Measurements from ENCODE around the gene RIC3. TPM values are rescaled to one million over a fixed set of nuclear protein-coding genes. Genes with fewer than 3 reads are reported as not detected.

Gene RIC3
- total and polyA plus RNA-seq, 2 of the 8 experiments (the other 6 are each of a cell fraction or from before 2014, with no cell fraction given): 6.4 to 15.5 TPM

DNA sequence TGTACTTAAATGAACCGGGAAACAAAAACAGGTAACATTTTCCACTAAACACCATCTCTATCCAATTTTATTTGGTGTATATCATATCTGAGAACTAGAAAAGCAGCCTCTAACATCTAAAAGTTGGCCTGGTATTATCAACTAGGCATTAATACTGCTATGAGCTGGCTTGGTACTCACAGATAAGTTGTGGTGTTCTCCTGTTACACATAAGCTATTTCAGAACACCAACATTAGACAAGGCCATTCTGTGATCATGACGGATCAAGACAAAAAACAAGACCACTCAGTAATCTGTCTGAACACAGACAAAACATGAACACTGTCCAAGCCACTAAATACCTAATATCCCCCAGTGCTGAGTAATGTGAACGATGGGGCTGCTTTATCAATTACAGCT lies 11.9 kb downstream of the RIC3 start:
- Histone ChIP-seq H3K79me2 (ENCODE audit: control insufficient read depth in 1 of 2, insufficient read depth in 2 of 2, low read length in 2 of 2) (peaks cover 0 to 45% of the 10 kb centered on the region in 2 experiments; a peak in 2 of 4 replicates), H2AK5ac (ENCODE audit: low read depth, low read length) (no peak overlapping the region), H3K9ac (replicated peaks in 1 of 4; ENCODE audit: extremely low read depth in 1 of 4, low read depth in 3 of 4, low read length in 3 of 4) (no peak overlapping the region), H4K8ac (ENCODE audit: extremely low read depth, insufficient read depth, low read length) (no peak overlapping the region), H3K23ac (ENCODE audit: insufficient read length) (no peak overlapping the region), H2AFZ (ENCODE audit: low read length) (no peak overlapping the region), H3K23me2 (ENCODE audit: low read depth, low read length) (no peaks in the 10 kb centered on the region), H3K36me3 (ENCODE audit: control insufficient read depth in 2 of 4, insufficient read depth in 4 of 4, low read length in 3 of 4) (no peaks in the 10 kb centered on the region), H4K91ac (replicated peaks; ENCODE audit: insufficient read length, low read length) (no peak overlapping the region), H3K14ac (ENCODE audit: insufficient read length) (no peak overlapping the region), H2BK12ac (ENCODE audit: low read depth, low read length) (no peak overlapping the region), H3K79me1 (ENCODE audit: low read depth, low read length) (0 out of 2 replicates have a peak, but pooled peaks cover 4% of the 10 kb centered on the region), H3K4me2 (ENCODE audit: insufficient read depth in 1 of 2, low read depth in 2 of 2, low read length in 2 of 2) (no peak overlapping the region), H2BK20ac (ENCODE audit: low read length) (no peak overlapping the region), H3K56ac (replicated peaks; ENCODE audit: insufficient read length, low read depth, low read length) (no peak overlapping the region), H3K9me3 (ENCODE audit: insufficient read depth in 2 of 2, low read depth in 1 of 2, low read length in 1 of 2) (no peaks in the 10 kb centered on the region), H3K4me1 (replicated peaks in 1 of 4; ENCODE audit: control insufficient read depth in 3 of 4, insufficient read depth in 4 of 4, low read length in 3 of 4) (no peaks in the 10 kb centered on the region), H3K4me3 (ENCODE audit: extremely low read depth in 1 of 4, insufficient read depth in 2 of 4, low read depth in 3 of 4, low read length in 4 of 4) (no peak overlapping the region), H3K27me3 (replicated peaks in 1 of 4; ENCODE audit: control insufficient read depth in 3 of 4, extremely low read depth in 1 of 4, insufficient read depth in 3 of 4, low read length in 3 of 4) (no peaks in the 10 kb centered on the region), H2BK5ac (ENCODE audit: low read depth, low read length) (no peak overlapping the region), H3K4ac (replicated peaks; ENCODE audit: insufficient read length, low read depth, low read length) (no peak overlapping the region), H2BK120ac (replicated peaks; ENCODE audit: low read depth, low read length) (no peak overlapping the region), H4K20me1 (replicated peaks in 1 of 2; ENCODE audit: control insufficient read depth in 1 of 2, insufficient read depth in 2 of 2, low read length in 2 of 2) (peaks cover 0 to 2% of the 10 kb centered on the region in 2 experiments), H3K27ac (ENCODE audit: low read depth, low read length) (no peak overlapping the region), H3K18ac (ENCODE audit: extremely low read depth, low read length) (no peak overlapping the region), H4K5ac (ENCODE audit: insufficient read length, low read depth, low read length) (no peak overlapping the region), H2BK15ac (ENCODE audit: low read length) (no peak overlapping the region)
- ChIA-PET CTCF (ENCODE audit: partially characterized antibody) (interaction anchor here (3.1 kb wide), 1 partner anchor 58 kb away, joined by 12 read pairs; no protein-coding TSS in a partner anchor), POLR2A (ENCODE audit: partially characterized antibody) (no interaction called here)
- FAIRE-seq (no peak), DNase-seq (ENCODE audit: low read depth in 1 of 2, low spot score in 2 of 2) (no peak)
- WGBS, 2 experiments (ENCODE audit: extremely low coverage in 1 of 2, insufficient coverage in 1 of 2, insufficient read length in 1 of 2, insufficient replicate concordance in 2 of 2, low coverage in 1 of 2, low lambda C conversion rate in 2 of 2, missing lambda C conversion rate in 1 of 2): 90% methylated on average over 3 of the region's 3 CpGs; no CpG with 5 or more reads in 1 of the 2 experiments
- TF ChIP-seq SP4 (IDR thresholded peaks at IDR 0.05; ENCODE audit: low read length) (no peak), CHD2 (IDR thresholded peaks at IDR 0.05; ENCODE audit: low read length) (no peak), CHD1 (IDR thresholded peaks at IDR 0.05; ENCODE audit: low read depth, low read length) (no peak), ZNF274 (IDR thresholded peaks at IDR 0.05; ENCODE audit: borderline replicate concordance, extremely low read depth, low read length) (no peak), SP1 (IDR thresholded peaks at IDR 0.05; ENCODE audit: low read depth, low read length) (no peak), EZH2 (IDR thresholded peaks at IDR 0.05; ENCODE audit: low read depth, low read length, severe bottlenecking) (no peak), SRF (IDR thresholded peaks at IDR 0.05; ENCODE audit: low read depth, low read length) (no peak), TBP (IDR thresholded peaks at IDR 0.05; ENCODE audit: low read depth, low read length) (no peak), ASH2L (IDR thresholded peaks at IDR 0.05; ENCODE audit: low read length) (no peak)
- TF ChIP-seq, protein P1, sequence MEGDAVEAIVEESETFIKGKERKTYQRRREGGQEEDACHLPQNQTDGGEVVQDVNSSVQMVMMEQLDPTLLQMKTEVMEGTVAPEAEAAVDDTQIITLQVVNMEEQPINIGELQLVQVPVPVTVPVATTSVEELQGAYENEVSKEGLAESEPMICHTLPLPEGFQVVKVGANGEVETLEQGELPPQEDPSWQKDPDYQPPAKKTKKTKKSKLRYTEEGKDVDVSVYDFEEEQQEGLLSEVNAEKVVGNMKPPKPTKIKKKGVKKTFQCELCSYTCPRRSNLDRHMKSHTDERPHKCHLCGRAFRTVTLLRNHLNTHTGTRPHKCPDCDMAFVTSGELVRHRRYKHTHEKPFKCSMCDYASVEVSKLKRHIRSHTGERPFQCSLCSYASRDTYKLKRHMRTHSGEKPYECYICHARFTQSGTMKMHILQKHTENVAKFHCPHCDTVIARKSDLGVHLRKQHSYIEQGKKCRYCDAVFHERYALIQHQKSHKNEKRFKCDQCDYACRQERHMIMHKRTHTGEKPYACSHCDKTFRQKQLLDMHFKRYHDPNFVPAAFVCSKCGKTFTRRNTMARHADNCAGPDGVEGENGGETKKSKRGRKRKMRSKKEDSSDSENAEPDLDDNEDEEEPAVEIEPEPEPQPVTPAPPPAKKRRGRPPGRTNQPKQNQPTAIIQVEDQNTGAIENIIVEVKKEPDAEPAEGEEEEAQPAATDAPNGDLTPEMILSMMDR (IDR thresholded peaks at IDR 0.05; ENCODE audit: control extremely low read depth in 1 of 3, insufficient read depth in 1 of 3, low read depth in 1 of 3, low read length in 3 of 3): no peak
- TF ChIP-seq, protein P2, sequence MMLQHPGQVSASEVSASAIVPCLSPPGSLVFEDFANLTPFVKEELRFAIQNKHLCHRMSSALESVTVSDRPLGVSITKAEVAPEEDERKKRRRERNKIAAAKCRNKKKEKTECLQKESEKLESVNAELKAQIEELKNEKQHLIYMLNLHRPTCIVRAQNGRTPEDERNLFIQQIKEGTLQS (IDR thresholded peaks at IDR 0.05; ENCODE audit: insufficient read depth, low read depth, low read length): no peak
- TF ChIP-seq, protein P3, sequence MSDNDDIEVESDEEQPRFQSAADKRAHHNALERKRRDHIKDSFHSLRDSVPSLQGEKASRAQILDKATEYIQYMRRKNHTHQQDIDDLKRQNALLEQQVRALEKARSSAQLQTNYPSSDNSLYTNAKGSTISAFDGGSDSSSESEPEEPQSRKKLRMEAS (IDR thresholded peaks at IDR 0.05): no peak
